Measurements from ENCODE around the gene FARP1.
"Not testable (repeated sequence)": the region's sequence is repeated elsewhere in the genome, so short reads cannot be mapped to it uniquely, and the experiment has no call there.

The FARP1 gene

DNA sequence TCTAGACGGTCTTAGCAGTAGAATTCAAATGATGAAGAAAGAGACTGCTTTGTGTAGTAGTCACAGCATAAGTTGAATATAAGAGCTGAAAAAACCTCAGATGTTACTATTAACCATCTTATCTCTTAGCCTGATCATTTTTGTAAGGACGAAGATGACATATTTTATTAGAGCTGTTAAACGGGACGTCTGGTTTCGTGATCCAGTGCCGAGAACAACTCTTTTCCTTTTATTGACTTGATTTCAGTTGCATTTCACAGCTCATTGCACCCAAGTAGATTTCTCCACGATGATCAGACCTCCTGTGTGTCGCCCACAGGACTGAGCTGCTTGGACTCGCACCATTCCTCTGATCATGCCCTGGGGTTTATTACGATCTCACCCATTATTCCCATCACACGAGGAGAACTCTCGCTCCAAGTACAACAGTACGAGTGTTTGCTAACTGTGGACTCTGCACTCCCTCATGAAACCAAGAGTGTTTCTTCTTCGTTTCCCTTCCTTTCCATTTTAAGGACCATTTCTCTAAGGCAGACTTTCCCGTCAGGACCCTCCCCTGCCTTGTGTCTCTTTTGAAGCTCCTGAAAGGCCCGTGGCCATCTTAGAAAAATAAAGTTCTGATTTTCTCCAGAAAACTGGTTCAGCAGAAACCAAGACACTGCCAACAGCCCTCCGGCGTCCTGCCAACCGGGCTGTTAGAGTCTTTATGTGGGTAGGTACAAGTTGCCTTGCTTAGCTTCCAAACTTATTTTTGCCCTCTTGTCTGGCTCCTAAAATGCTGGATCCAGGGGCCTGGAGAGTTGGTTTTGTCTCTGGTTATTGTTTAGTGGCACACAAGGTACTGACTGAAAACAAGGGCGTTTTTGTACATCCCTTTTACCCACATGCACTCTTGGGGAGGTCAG, 82.4 kb downstream of the FARP1 start:
- DNase-seq (ENCODE audit: low spot score) (no peak), FAIRE-seq (no peak)

GRCh38 chr13:98226496-98226895, 83.6 kb downstream of the FARP1 start:
- DNase-seq (ENCODE audit: low spot score) (no peak), FAIRE-seq (no peak)

DNA sequence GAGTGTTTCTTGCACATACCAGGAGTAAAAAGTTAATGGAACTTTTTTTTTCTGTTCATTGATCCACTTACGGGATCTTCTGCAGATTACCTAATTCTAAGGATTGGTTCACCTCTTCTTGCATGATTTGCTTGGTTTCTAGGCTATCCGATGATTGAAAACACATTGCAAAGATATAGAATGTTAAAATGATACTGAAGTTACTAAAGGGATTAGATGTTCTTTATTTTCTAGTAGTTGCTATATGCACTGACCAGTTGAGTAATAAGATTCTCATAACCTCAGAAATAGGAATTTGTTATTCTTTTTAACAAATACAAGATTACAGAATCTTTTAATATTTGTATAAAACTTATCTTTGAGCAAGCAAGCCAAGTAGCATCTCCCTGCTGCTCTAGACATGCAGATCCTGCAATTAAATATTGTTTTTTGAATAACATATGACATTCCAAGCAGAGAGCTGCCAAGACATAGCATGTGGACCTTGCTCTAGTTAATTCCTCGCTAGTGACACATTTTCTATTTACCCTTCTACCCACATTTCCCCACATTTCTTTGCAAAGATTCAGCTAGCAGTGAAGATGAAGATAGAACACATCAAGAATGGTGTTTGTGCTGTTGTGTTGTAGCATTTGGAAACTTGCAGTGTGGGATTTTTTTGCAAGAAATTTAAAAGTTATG, 85.9 kb downstream of the FARP1 start:
- DNase-seq (ENCODE audit: low spot score) = no peak
- FAIRE-seq = no peak

DNA sequence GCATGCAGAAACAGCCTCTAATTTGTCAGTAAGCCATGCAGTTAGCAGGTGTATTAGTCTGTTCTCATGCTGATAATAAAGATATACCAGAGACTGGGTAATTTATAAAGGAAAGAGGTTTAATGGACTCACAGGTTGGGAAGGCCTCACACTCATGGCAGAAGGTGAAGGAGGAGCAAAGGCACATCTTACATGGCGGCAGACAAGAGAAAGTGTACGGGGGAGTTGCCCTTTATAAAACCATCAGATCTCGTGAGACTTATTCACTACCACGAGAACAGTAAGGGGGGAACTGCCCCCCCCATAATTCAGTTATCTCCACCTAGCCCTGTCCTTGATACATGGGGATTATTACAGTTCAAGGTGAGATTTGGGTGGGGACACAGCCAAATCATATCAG, 87.9 kb downstream of the FARP1 start:
- not testable (repeated sequence) for DNase-seq (ENCODE audit: low spot score); FAIRE-seq

GRCh38 chr13:98232456-98232855, 89.6 kb downstream of the FARP1 start:
- DNase-seq (ENCODE audit: low spot score) = no peak
- FAIRE-seq = no peak

- no peak for FAIRE-seq
These were observed 90.2 kb downstream of the FARP1 start for GRCh38 chr13:98233127-98233526.

GRCh38 chr13:98234348-98234747, 91.5 kb downstream of the FARP1 start:
- DNase-seq (ENCODE audit: low spot score) (no peak), FAIRE-seq (no peak)

More at GRCh38 chr13:98233127-98233526, 90.2 kb downstream of the FARP1 start:
- no peak for DNase-seq (ENCODE audit: low spot score)

- DNase-seq (ENCODE audit: low spot score) = no peak
- no peak for FAIRE-seq
These were observed 93.3 kb downstream of the FARP1 start for GRCh38 chr13:98236197-98236596.

GRCh38 chr13:98237331-98237730, 94.4 kb downstream of the FARP1 start:
- FAIRE-seq (no peak), DNase-seq (ENCODE audit: low spot score) (no peak)

DNA sequence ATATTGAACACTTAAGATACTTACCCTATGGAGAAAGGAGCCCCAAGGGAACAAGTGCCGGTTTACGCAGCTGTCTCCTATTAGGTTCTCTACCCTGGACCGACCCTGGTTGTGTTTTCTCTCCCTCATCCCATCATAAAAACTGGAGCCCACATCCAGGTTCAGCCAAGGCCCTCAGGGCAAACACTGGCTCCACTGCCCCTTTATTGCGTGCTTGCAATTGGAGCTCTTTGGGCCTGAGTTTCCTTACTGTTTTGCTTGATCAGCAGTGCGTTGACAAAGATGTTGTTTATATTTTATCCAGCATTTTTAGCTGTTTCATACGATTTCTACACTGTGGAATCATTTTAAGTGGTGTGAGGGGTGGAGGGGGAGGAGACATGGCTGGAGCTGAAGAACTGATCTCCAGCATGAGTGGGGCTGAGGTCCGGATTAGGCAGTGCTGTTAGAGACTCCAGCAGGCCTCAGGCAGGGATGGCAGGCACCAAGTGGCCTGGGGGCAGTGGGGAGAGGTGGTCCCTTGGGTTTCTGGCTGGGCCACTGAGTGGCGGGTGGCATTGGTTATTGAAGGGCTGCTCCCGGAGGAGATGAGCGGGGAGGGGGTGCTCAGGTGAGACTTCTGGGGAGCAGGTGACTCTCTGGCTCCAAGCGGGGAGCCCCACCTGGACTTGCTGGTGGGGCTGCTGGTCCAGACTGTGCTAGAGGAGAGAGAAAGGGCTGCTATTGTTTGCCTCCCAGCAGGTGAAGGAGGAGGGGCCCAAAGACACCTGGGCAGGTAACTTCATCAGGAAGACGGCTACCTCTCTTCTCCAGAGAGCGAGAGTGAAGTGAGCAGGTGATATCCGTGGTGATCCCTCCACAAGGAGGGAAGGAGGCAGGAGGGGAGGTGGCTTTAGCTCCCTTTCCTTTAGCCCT, 96.5 kb downstream of the FARP1 start:
- DNase-seq (ENCODE audit: low spot score) (no peak), FAIRE-seq (no peak)

DNA sequence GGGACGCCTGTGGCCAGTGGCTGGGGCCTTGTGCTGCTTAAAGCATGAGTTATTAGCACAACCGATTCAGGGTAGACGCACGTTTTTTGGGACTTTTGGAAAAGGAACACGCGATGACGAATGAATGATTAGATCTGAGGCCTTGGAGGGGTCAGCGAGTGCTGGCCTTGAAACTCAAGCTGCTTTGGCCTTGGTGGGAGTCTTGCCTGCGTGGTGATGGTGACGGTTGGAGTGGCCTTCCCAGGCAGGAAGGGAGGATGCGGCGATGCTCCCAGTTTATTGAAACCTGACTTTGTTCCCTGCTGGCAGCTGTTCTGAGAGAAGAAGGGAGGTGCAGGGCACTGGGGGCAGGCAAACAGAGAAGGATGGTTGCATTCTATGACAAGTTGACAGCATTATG, 97.2 kb downstream of the FARP1 start:
- FAIRE-seq (no peak), DNase-seq (ENCODE audit: low spot score) (no peak)

DNA sequence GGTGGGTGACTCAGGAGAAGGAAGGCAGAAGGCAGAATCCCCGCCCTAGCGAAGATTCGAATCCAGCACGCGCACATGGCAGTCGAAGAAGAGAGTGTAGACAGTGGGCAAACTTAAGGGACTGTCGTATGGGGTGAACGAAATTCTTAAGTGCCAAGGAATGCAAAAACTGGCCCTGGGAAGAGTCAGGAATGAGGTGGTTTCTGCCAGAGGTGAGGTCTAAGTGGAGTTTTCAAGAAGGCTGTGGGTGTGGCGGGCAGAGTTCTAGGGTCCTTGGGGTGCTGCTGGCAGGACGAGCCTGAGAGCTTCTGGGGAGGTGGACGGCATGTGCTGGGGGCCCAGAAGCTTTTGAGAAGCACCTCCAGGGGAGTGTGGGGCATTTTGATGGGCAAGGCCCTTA, 98.1 kb downstream of the FARP1 start:
- DNase-seq (ENCODE audit: low spot score) (no peak), FAIRE-seq (no peak)

GRCh38 chr13:98241976-98242375, 99.1 kb downstream of the FARP1 start:
- no peak for FAIRE-seq
- DNase-seq (ENCODE audit: low spot score) = no peak

DNA sequence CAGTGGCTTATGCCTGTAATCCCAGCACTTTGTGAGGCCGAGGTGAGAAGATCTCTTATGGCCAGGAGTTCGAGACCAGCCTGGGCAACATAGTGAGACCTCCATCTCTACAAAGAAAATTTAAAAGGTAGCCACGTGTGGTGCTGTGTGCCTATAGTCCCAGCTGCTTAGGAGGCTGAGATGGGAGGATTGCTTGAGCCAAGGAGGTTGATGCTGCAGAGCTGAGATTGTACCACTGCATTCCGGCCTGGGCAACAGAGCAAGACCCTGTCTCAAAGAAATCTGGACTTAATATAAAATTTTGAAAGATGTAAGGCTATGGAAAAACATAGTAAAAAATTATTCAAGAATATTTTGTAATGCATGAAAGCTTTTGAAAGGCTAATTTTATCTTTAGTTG, 99.5 kb downstream of the FARP1 start:
- no peak for DNase-seq (ENCODE audit: low spot score)
- no peak for FAIRE-seq

DNA sequence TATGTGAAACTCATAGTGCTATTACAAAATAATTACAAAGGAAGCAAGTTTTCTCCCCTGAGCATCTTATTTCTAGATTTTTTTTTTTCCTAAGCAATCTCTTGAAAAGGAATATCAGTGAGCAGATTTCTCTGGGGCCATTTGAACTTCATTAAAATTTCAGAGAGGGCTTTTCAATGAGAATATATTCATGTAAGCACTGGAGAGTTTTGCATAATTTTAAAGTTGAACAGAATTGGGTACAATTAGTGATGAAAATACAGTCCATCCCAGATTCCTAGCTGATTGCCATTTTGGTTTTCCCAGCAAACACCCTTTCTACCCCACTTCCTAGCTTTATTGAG, 101.0 kb downstream of the FARP1 start:
- FAIRE-seq (no peak), DNase-seq (ENCODE audit: low spot score) (no peak)

DNA sequence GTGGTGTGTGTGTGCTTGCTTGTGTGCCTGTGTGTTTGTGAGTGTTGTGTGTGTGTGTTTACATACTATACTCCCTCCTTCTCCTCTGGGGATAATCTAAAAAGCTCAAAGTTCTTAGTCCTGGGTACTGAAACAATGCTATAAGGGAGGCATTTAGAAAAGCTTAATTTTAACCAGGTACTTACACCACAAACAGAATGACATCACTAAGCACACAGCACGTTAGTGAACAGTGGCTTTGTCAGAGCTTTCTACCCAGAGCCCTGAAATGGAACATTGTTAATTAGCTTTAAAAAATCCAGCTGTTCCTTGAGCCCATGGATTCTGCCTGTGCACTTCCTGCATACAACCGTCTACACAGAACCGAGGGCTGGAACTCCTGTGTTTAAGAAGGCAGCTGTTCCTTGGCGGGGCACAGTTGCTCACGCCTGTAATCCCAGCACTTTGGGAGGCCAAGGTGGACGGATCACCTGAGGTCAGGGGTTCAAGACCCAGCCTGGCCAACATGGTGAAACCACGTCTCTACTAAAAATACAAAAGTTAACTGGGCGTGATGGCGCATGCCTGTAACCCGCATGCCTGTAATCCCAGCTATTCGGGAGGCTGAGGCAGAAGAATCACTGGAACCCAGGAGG, 103.8 kb downstream of the FARP1 start:
- FAIRE-seq = no peak
- DNase-seq (ENCODE audit: low spot score) = no peak

DNA sequence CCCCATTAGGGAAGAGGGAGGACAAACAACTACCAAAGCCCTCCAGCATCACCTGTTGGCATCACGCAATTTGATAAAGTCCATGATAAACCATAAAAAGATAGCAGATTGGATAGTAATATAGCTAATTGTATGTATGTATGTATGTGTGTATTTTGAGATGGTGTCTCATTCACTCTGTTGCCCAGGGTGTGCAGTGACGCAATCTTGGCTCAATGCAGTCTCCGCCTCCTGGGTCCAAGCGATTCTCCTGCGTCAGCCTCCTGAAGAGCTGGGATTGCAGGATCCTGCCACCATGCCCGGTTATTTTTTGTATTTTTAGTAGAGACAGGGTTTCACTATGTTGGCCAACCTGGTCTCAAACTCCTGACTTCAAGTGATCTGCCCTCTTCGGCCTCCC, 108.8 kb downstream of the FARP1 start:
- FAIRE-seq (no peak), DNase-seq (ENCODE audit: low spot score) (no peak)

DNA sequence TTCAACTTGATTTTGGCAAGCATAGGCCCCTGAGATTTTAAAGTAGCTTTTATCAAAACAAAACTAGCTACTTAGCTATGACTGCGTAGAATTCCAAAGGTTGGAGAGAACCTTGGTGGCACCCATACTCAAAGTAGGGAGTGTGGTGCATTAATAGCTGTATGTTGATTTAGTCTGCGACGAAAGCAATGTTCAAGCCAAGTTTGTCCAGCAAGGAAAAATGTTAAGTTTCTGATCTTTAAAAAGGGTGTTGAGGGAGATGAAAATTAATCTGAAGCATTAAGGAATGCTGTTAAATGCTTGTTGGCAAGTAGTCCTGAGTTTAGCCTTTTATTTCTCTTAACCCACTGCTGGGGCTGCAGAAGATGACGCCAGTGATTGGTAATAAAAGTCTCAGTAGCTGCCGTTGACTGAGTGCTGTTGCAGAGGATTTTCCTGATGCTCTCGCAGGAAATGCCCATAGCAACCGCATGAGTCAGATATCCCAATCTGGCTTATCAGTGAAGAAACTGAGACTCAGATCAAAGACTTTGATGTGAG, 110.1 kb downstream of the FARP1 start:
- DNase-seq (ENCODE audit: low spot score) = peak; percentile 53
- FAIRE-seq = no peak

GRCh38 chr13:98253526-98253925, 110.6 kb downstream of the FARP1 start:
- DNase-seq (ENCODE audit: low spot score) (no peak), FAIRE-seq (no peak)

DNA sequence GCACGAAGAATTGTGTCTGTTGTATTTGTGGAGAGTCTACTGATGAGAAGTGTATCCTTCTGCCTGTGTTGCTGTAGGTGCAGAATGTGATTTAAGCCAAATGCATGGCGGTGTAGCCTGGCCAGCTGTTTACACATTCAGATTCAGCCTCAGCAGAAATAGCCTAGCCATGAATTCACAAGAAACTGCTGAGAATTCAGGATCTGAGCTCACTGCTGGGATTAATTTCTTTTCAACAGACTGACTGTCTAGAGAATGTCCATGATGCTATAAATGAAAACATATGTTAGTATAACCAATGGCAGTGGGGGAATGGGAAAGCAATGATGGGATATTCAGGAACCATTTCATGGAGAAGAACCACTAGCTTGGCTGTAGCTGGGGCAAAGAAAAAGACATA, 111.6 kb downstream of the FARP1 start:
- DNase-seq (ENCODE audit: low spot score) (no peak), FAIRE-seq (no peak)

- DNase-seq (ENCODE audit: low spot score) (no peak), FAIRE-seq (no peak)
These were observed 115.3 kb downstream of the FARP1 start for GRCh38 chr13:98258226-98258625.
